GM23338 (cell line): ENCODE data around the gene FOXL1. TPM values are rescaled to one million over a fixed set of nuclear protein-coding genes. Genes with fewer than 3 reads are reported as not detected.

Source experiments
- ATAC-seq: fragments of 200-7000 bp; cut with Tn5 transposase; 3 replicates; pipeline ENCODE4 v1.9.1; 2020
- DNase-seq: peaks from one replicate; pipeline ENCODE4 v3.0.0-alpha.2; 2015; ENCODE audit warnings: low spot score
- H2AFZ ChIP-seq: fragments of 200-600 bp; sonication (generic); 2 replicates; pipeline ENCODE4 v1.8.0; 2016; ENCODE audit warnings: antibody characterized with exemption, mild to moderate bottlenecking, moderate library complexity
- H3F3A ChIP-seq: fragments of 200-600 bp; sonication (generic); replicated peaks from 2 replicates; pipeline ENCODE4 v1.8.0; 2017; ENCODE audit warnings: antibody characterized with exemption, mixed run types, low read depth
- H3K27ac ChIP-seq: fragments of 200-600 bp; sonication (generic); 2 replicates; pipeline ENCODE4 v1.6.1; 2016; ENCODE audit warnings: low read depth
- H3K27me3 ChIP-seq: fragments of 200-600 bp; sonication (generic); 2 replicates; pipeline ENCODE4 v1.8.0; 2016; ENCODE audit warnings: mild to moderate bottlenecking, mixed run types, moderate library complexity; ENCODE audit not compliant: insufficient read depth
- H3K36me3 ChIP-seq: fragments of 200-600 bp; sonication (generic); 2 replicates; pipeline ENCODE4 v1.8.0; 2016; ENCODE audit warnings: mild to moderate bottlenecking; ENCODE audit not compliant: insufficient read depth
- H3K4me1 ChIP-seq: fragments of 200-600 bp; sonication (generic); 2 replicates; pipeline ENCODE4 v1.8.0; 2016; ENCODE audit warnings: mild to moderate bottlenecking, moderate library complexity; ENCODE audit not compliant: insufficient read depth
- H3K4me2 ChIP-seq: fragments of 200-600 bp; sonication (generic); 2 replicates; pipeline ENCODE4 v1.7.1; 2017; ENCODE audit warnings: mixed run types
- H3K4me3 ChIP-seq: fragments of 200-600 bp; sonication (generic); 2 replicates; pipeline ENCODE4 v1.6.1; 2016; ENCODE audit warnings: mixed run types
- H3K79me2 ChIP-seq: fragments of 200-600 bp; sonication (generic); replicated peaks from 2 replicates; pipeline ENCODE4 v1.8.0; 2017; ENCODE audit warnings: mild to moderate bottlenecking; ENCODE audit not compliant: insufficient read depth
- H3K9me2 ChIP-seq: fragments of 200-600 bp; sonication (generic); 2 replicates; pipeline ENCODE4 v1.8.0; 2017; ENCODE audit not compliant: insufficient read depth
- H4K20me1 ChIP-seq: fragments of 200-600 bp; sonication (generic); replicated peaks from 2 replicates; pipeline ENCODE4 v1.8.0; 2017; ENCODE audit warnings: mild to moderate bottlenecking; ENCODE audit not compliant: insufficient read depth
- H3K27ac Mint-ChIP-seq: 2 replicates; pipeline ENCODE4 v1.8.0; 2020; ENCODE audit warnings: inconsistent platforms, mild to moderate bottlenecking, moderate library complexity, mixed read lengths
- H3K27me3 Mint-ChIP-seq: 3 replicates; pipeline ENCODE4 v1.8.0; 2022; ENCODE audit warnings: low read depth, mild to moderate bottlenecking, moderate library complexity, mixed read lengths, inconsistent platforms; ENCODE audit not compliant: insufficient read depth, poor library complexity
- H3K36me3 Mint-ChIP-seq: 3 replicates; pipeline ENCODE4 v1.8.0; 2021; ENCODE audit warnings: low read depth, mild to moderate bottlenecking, inconsistent platforms, moderate library complexity, mixed read lengths
- H3K4me1 Mint-ChIP-seq: 3 replicates; pipeline ENCODE4 v1.8.0; 2020; ENCODE audit warnings: mild to moderate bottlenecking, inconsistent platforms, mixed read lengths
- H3K4me3 Mint-ChIP-seq: 3 replicates; pipeline ENCODE4 v1.8.0; 2021; ENCODE audit warnings: moderate library complexity, mild to moderate bottlenecking, inconsistent platforms, mixed read lengths
- H3K9me3 Mint-ChIP-seq: 3 replicates; pipeline ENCODE4 v1.8.0; 2020; ENCODE audit warnings: moderate library complexity, mild to moderate bottlenecking, inconsistent platforms, mixed read lengths
- CREB1 ChIP-seq: fragments of 250-450 bp; sonication (Bioruptor Pico); IDR thresholded peaks from 2 replicates; pipeline ENCODE4 v1.5.0; 2020; ENCODE audit warnings: low read depth, mild to moderate bottlenecking, moderate library complexity
- EZH2 ChIP-seq: fragments of 200-600 bp; sonication (generic); IDR thresholded peaks from one replicate; pipeline ENCODE4 v1.8.0; 2017; ENCODE audit warnings: antibody characterized with exemption, mild to moderate bottlenecking, low read depth; ENCODE audit not compliant: unreplicated experiment
- JUNB ChIP-seq: IDR thresholded peaks from one replicate; pipeline ENCODE4 v1.6.1; 2016; ENCODE audit warnings: antibody characterized with exemption; ENCODE audit not compliant: unreplicated experiment
- NANOG ChIP-seq: IDR thresholded peaks from 2 replicates; pipeline ENCODE4 v1.6.1; 2016; ENCODE audit warnings: antibody characterized with exemption, borderline replicate concordance
- POLR2AphosphoS5 ChIP-seq: IDR thresholded peaks from 2 replicates; pipeline ENCODE4 v1.6.1; 2016; ENCODE audit warnings: antibody characterized with exemption, low read depth
- STAT1 ChIP-seq: IDR thresholded peaks from one replicate; pipeline ENCODE4 v1.6.1; 2016; ENCODE audit warnings: antibody characterized with exemption; ENCODE audit not compliant: unreplicated experiment
- ZNF114 ChIP-seq: fragments of 250-450 bp; sonication (Bioruptor Pico); IDR thresholded peaks from 2 replicates; pipeline ENCODE4 v1.5.0; 2020; ENCODE audit warnings: mild to moderate bottlenecking, moderate library complexity
- ZNF331 ChIP-seq: fragments of 250-450 bp; sonication (Bioruptor Pico); IDR thresholded peaks from 2 replicates; pipeline ENCODE4 v1.5.0; 2020; ENCODE audit warnings: low read depth, mild to moderate bottlenecking, moderate library complexity
- polyA plus RNA-seq: library from polyadenylated mRNA; unstranded; fragments of >200 nt; fragmentation: Nextera tagmentation; extraction: Ambion mirVana; gene quantifications from 2 replicates; pipeline ENCODE4 v1.2.1, GENCODE V29; 2016
- total RNA-seq: library from RNA; depleted of rRNA; stranded (reverse); fragments of >200 nt; shearing (Covaris generic); gene quantifications from 2 replicates; pipeline ENCODE4 v1.2.3, GENCODE V29; 2014
- TF ChIP-seq, protein P1 (sequence below): IDR thresholded peaks from one replicate; pipeline ENCODE4 v1.6.1; 2018; ENCODE audit warnings: antibody characterized with exemption; ENCODE audit not compliant: unreplicated experiment
- TF ChIP-seq, protein P2 (sequence below), 2 experiments: fragments of 200-600 bp in 1 of 2; sonication (generic) in 1 of 2; conservative IDR thresholded peaks; 2 replicates each; pipeline versions ENCODE4 v1.5.1 to v1.6.1; 2016 to 2017; ENCODE audit warnings: antibody characterized with exemption in 2 of 2, low read depth in 2 of 2, mild to moderate bottlenecking in 2 of 2, moderate library complexity in 1 of 2
- TF ChIP-seq, protein P3 (sequence below): IDR thresholded peaks from 2 replicates; pipeline ENCODE4 v1.6.1; 2016; ENCODE audit warnings: antibody characterized with exemption

Gene FOXL1
- total and polyA plus RNA-seq, 2 experiments from 2014 or later = 0.31 TPM; not detected in 1

DNA sequence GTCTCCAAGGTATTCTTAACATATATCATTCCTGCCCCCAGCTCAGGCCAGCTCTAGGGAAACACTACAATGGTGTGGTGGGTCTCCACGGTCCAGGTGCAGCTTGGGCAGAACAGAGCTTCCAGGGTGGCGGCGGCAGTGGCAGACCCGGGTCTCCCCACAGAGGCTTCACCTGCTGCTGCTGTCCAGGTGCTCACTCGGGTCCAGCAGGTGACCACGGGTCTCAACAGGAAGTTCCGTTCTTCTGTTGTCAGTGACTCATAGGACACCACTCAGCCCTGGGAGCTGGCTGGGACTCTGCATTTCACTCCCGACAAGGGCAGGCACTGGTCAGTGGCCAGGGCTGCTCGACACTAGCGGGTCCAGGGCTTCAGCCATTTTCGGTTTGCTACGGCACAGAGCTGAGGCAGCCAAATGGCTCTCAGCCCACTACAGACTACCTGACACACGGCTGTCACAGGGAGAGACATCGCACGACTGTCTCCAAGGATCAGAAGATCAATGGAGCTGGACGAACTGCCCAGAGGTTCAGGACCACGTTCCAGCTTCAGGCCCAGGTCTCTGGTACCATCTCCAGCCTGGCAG lies 40.1 kb upstream of the FOXL1 start:
- Histone ChIP-seq H3K4me3 (no peak overlapping the region), H3F3A (no peaks in the 10 kb centered on the region), H3K36me3 (no peaks in the 10 kb centered on the region; the same call in 1 of the 2 replicates), H3K27me3 (no peaks in the 10 kb centered on the region), H4K20me1 (no peaks in the 10 kb centered on the region), H3K9me2 (no peaks in the 10 kb centered on the region), H3K4me1 (no peaks in the 10 kb centered on the region), H2AFZ (no peak overlapping the region), H3K27ac (no peak overlapping the region), H3K79me2 (no peaks in the 10 kb centered on the region), H3K4me2 (no peak overlapping the region)
- Mint-ChIP-seq H3K4me3 (no peak overlapping the region), H3K27ac (no peak overlapping the region), H3K4me1 (no peaks in the 10 kb centered on the region), H3K27me3 (peaks cover 3% of the 10 kb centered on the region), H3K9me3 (no peaks in the 10 kb centered on the region), H3K36me3 (peaks cover 10% of the 10 kb centered on the region; the same call in 2 of the 3 replicates)
- TF ChIP-seq, protein P1, sequence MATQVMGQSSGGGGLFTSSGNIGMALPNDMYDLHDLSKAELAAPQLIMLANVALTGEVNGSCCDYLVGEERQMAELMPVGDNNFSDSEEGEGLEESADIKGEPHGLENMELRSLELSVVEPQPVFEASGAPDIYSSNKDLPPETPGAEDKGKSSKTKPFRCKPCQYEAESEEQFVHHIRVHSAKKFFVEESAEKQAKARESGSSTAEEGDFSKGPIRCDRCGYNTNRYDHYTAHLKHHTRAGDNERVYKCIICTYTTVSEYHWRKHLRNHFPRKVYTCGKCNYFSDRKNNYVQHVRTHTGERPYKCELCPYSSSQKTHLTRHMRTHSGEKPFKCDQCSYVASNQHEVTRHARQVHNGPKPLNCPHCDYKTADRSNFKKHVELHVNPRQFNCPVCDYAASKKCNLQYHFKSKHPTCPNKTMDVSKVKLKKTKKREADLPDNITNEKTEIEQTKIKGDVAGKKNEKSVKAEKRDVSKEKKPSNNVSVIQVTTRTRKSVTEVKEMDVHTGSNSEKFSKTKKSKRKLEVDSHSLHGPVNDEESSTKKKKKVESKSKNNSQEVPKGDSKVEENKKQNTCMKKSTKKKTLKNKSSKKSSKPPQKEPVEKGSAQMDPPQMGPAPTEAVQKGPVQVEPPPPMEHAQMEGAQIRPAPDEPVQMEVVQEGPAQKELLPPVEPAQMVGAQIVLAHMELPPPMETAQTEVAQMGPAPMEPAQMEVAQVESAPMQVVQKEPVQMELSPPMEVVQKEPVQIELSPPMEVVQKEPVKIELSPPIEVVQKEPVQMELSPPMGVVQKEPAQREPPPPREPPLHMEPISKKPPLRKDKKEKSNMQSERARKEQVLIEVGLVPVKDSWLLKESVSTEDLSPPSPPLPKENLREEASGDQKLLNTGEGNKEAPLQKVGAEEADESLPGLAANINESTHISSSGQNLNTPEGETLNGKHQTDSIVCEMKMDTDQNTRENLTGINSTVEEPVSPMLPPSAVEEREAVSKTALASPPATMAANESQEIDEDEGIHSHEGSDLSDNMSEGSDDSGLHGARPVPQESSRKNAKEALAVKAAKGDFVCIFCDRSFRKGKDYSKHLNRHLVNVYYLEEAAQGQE = no peak
- TF ChIP-seq ZNF114 (CRISPR knock-in tag) (no peak), EZH2 (no peak), STAT1 (no peak)
- TF ChIP-seq, protein P2, sequence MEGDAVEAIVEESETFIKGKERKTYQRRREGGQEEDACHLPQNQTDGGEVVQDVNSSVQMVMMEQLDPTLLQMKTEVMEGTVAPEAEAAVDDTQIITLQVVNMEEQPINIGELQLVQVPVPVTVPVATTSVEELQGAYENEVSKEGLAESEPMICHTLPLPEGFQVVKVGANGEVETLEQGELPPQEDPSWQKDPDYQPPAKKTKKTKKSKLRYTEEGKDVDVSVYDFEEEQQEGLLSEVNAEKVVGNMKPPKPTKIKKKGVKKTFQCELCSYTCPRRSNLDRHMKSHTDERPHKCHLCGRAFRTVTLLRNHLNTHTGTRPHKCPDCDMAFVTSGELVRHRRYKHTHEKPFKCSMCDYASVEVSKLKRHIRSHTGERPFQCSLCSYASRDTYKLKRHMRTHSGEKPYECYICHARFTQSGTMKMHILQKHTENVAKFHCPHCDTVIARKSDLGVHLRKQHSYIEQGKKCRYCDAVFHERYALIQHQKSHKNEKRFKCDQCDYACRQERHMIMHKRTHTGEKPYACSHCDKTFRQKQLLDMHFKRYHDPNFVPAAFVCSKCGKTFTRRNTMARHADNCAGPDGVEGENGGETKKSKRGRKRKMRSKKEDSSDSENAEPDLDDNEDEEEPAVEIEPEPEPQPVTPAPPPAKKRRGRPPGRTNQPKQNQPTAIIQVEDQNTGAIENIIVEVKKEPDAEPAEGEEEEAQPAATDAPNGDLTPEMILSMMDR (conservative IDR thresholded peaks at IDR 0.05; ENCODE audit: low read depth in 2 of 2) = no peak
- no peak for ATAC-seq
- DNase-seq = no peak

DNA sequence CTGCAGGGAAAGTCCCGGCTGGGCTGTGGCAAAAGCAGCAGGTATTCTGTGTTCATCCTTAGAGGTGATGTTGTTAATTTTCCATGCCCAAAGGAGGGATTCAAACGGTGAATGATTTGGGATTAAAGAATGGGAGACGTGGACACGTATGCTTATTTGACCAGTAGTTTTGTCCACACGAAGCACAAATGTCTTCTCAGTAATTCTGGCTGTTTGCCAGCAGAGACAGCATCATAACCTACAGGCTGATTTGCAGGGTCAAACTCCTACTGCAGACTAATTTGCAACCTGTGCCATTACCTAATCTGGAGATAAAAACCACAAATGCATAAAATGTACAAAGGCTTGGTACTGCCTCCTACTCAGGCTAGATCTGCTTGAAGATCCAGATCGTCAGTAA lies 37.5 kb upstream of the FOXL1 start:
- Mint-ChIP-seq H3K27ac (no peak overlapping the region), H3K4me1 (no peaks in the 10 kb centered on the region), H3K9me3 (no peaks in the 10 kb centered on the region), H3K36me3 (peaks cover 10% of the 10 kb centered on the region; the same call in 2 of the 3 replicates), H3K27me3 (peaks cover 3% of the 10 kb centered on the region), H3K4me3 (no peak overlapping the region)
- ATAC-seq = no peak
- Histone ChIP-seq H3K4me2 (no peak overlapping the region), H3K27ac (no peak overlapping the region), H4K20me1 (no peaks in the 10 kb centered on the region), H2AFZ (no peak overlapping the region), H3F3A (no peaks in the 10 kb centered on the region), H3K9me2 (no peaks in the 10 kb centered on the region), H3K4me1 (no peaks in the 10 kb centered on the region), H3K4me3 (no peak overlapping the region), H3K36me3 (no peaks in the 10 kb centered on the region; the same call in 1 of the 2 replicates), H3K79me2 (no peaks in the 10 kb centered on the region), H3K27me3 (no peaks in the 10 kb centered on the region)
- no peak for DNase-seq
- TF ChIP-seq ZNF331 (CRISPR knock-in tag) (no peak), JUNB (no peak), EZH2 (no peak), POLR2AphosphoS5 (no peak), CREB1 (CRISPR knock-in tag) (no peak), NANOG (no peak), ZNF114 (CRISPR knock-in tag) (no peak), STAT1 (no peak)
- TF ChIP-seq, protein P2 (conservative IDR thresholded peaks at IDR 0.05; ENCODE audit: low read depth in 2 of 2) = no peak
- TF ChIP-seq, protein P3, sequence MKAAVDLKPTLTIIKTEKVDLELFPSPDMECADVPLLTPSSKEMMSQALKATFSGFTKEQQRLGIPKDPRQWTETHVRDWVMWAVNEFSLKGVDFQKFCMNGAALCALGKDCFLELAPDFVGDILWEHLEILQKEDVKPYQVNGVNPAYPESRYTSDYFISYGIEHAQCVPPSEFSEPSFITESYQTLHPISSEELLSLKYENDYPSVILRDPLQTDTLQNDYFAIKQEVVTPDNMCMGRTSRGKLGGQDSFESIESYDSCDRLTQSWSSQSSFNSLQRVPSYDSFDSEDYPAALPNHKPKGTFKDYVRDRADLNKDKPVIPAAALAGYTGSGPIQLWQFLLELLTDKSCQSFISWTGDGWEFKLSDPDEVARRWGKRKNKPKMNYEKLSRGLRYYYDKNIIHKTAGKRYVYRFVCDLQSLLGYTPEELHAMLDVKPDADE = no peak
- TF ChIP-seq, protein P1 = no peak
